Measurements from ENCODE around the gene STEAP1B.

GRCh38 chr7:22387583-22387982 is 112.4 kb downstream of the STEAP1B start:
- no peak for TF ChIP-seq POLR2A (IDR thresholded peaks at IDR 0.05)
- no peak for TF ChIP-seq CTCF (IDR thresholded peaks at IDR 0.05)
- no peak for TF ChIP-seq EP300 (IDR thresholded peaks at IDR 0.05)
- TF ChIP-seq POLR2AphosphoS5 (IDR thresholded peaks at IDR 0.05), result no peak
